Ascending aorta (tissue), 2 donors: ENCODE data around the gene TEC. TPM values are rescaled to one million over a fixed set of nuclear protein-coding genes. Genes with fewer than 3 reads are reported as not detected.
A peak's percentile ranks its signal among the peaks of the same experiment; 100 is the strongest.

ENCODE experiments used
- DNase-seq, 2 donors: peaks; one replicate each; pipeline ENCODE4 v3.0.0-alpha.2; 2019; ENCODE audit warnings: low spot score in 2 of 2
- H3K27ac ChIP-seq, 2 donors: fragments of 200-600 bp; sonication (generic); one replicate each; pipeline ENCODE4 v1.5.1; 2016 to 2017; ENCODE audit warnings: mild to moderate bottlenecking in 1 of 2
- H3K27me3 ChIP-seq: fragments of 200-600 bp; sonication (generic); one replicate; pipeline ENCODE4 v1.5.1; 2017
- H3K36me3 ChIP-seq, 2 donors: fragments of 200-600 bp; sonication (generic); one replicate each; pipeline ENCODE4 v1.5.1; 2016
- H3K4me1 ChIP-seq, 2 donors: fragments of 200-600 bp; sonication (generic); one replicate each; pipeline ENCODE4 v1.5.1; 2016 to 2017; ENCODE audit warnings: mild to moderate bottlenecking in 1 of 2
- H3K4me3 ChIP-seq, 2 donors: fragments of 200-600 bp; sonication (generic); one replicate each; pipeline ENCODE4 v1.5.1; 2016 to 2017; ENCODE audit warnings: mild to moderate bottlenecking in 1 of 2
- H3K9me3 ChIP-seq, 2 donors: fragments of 200-600 bp; sonication (generic); one replicate each; pipeline ENCODE4 v1.5.1; 2016
- intact Hi-C: fragments of 100-400 bp; cut with DNase I; formaldehyde crosslinking; loops from one replicate; pipeline ENCODE4 v1.15.1; 2023
- total RNA-seq: library from RNA; depleted of rRNA; stranded (reverse); fragments of >200 nt; gene quantifications from one replicate; pipeline ENCODE4 v1.1.0, GENCODE V29; 2016
- TF ChIP-seq, protein P1 (sequence below), 3 experiments: fragments of 200-600 bp in 2 of 3; fragments of 450-650 bp in 1 of 3; sonication (generic) in 2 of 3; IDR thresholded peaks; one replicate each; pipeline ENCODE4 v1.5.1; 2016 to 2019; ENCODE audit warnings: antibody characterized with exemption in 3 of 3, mild to moderate bottlenecking in 1 of 3, moderate library complexity in 1 of 3

Gene TEC
- total RNA-seq, 1 donor from 2014 or later, result 4.5 TPM

DNA sequence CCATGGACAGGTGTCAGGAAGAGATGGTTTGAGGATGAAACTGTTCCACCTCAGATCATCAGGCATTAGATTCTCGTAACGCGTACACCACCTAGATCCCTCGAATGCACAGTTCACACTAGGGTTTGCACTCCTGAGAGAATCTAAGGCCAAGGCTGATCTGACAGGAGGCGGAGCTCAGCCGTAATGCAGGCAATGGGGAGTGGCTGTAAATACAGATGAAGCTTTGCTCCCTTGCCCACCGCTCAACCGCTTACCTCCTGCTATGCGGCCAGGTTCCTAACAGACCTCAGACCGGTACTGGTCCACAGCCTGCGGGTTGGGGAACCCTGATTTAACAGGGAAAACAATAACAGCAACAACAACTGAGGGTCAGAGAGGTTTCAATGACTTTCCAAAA lies 2.0 kb upstream of the TEC start:
- no peaks in the 10 kb centered on the region for H3K27me3 ChIP-seq
- peaks cover 0 to 3% of the 10 kb centered on the region in 2 donors for H3K4me1 ChIP-seq
- H3K9me3 ChIP-seq, result no peaks in the 10 kb centered on the region
- intact Hi-C loops, result loop anchor here (5.0 kb wide), 1 partner anchor 359 kb away; the partner anchor contains the start of gene NFXL1
- H3K36me3 ChIP-seq, result no peaks in the 10 kb centered on the region
- TF ChIP-seq, protein P1, sequence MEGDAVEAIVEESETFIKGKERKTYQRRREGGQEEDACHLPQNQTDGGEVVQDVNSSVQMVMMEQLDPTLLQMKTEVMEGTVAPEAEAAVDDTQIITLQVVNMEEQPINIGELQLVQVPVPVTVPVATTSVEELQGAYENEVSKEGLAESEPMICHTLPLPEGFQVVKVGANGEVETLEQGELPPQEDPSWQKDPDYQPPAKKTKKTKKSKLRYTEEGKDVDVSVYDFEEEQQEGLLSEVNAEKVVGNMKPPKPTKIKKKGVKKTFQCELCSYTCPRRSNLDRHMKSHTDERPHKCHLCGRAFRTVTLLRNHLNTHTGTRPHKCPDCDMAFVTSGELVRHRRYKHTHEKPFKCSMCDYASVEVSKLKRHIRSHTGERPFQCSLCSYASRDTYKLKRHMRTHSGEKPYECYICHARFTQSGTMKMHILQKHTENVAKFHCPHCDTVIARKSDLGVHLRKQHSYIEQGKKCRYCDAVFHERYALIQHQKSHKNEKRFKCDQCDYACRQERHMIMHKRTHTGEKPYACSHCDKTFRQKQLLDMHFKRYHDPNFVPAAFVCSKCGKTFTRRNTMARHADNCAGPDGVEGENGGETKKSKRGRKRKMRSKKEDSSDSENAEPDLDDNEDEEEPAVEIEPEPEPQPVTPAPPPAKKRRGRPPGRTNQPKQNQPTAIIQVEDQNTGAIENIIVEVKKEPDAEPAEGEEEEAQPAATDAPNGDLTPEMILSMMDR (IDR thresholded peaks at IDR 0.05), result no peak
- DNase-seq, result no peak
- no peak overlapping the region for H3K27ac ChIP-seq
- H3K4me3 ChIP-seq, result no peak overlapping the region

DNA sequence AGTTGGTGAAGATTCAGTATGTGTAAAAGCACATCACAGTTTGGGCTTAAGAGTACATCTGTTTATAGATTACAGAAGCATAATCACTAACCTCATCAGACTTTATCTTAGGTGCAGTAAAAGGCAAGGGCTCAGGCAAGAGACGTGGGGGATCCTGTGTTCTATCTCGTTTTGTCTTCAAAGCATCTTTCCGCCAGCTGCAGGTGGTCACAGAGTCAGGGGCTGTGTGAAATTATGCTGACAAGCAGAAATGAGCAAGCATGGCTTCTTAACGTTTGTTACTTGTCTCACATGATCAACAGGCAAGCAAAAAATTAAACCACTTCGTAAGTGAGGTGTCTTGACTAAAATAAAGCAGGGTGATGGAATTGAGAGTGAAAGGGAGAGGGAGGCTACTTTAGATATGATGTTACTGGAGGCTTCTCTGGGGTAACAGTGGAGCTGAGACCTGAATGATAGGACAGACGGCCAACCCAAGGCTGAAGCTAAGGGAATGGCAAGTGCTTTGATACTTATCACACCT lies 1.4 kb upstream of the TEC start:
- peaks cover 0 to 3% of the 10 kb centered on the region in 2 donors for H3K4me1 ChIP-seq
- peak overlapping the region in 1 of 2 donors; percentile 80 for H3K27ac ChIP-seq
- TF ChIP-seq, protein P1 (IDR thresholded peaks at IDR 0.05), result no peak
- intact Hi-C loops, result loop anchor here (5.0 kb wide), 1 partner anchor 359 kb away; the partner anchor contains the start of gene NFXL1
- no peak overlapping the region for H3K4me3 ChIP-seq
- no peaks in the 10 kb centered on the region for H3K9me3 ChIP-seq
- no peak for DNase-seq
- no peaks in the 10 kb centered on the region for H3K36me3 ChIP-seq
- H3K27me3 ChIP-seq, result no peaks in the 10 kb centered on the region

DNA sequence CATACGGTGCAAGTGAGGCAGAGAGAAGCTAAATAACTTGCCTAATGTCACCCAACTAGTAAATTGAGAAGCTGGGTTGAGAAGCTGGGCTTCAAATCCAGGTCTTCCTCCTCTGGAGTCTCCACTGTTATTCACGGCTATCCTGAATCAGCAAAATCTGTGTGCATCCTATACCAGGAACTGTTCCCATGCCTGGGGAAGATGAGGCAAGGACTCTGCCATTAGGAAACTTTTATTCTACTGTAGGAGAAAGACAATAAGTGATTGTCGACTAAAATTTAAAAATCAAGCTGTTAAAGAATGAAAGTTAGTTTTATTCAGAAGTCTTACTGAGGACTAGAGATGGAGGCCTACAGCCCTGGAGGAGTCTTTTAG lies 872 bp upstream of the TEC start:
- H3K27ac ChIP-seq, result peak overlapping the region; percentile 75 to 80
- no peaks in the 10 kb centered on the region for H3K27me3 ChIP-seq
- intact Hi-C loops, result loop anchor here (5.0 kb wide), 1 partner anchor 358 kb away; the partner anchor contains the start of gene NFXL1
- peaks cover 0 to 3% of the 10 kb centered on the region in 2 donors for H3K4me1 ChIP-seq
- no peaks in the 10 kb centered on the region for H3K36me3 ChIP-seq
- H3K4me3 ChIP-seq, result peak overlapping the region; percentile 88 to 92
- DNase-seq, result no peak
- no peaks in the 10 kb centered on the region for H3K9me3 ChIP-seq
- TF ChIP-seq, protein P1 (IDR thresholded peaks at IDR 0.05), result no peak

DNA sequence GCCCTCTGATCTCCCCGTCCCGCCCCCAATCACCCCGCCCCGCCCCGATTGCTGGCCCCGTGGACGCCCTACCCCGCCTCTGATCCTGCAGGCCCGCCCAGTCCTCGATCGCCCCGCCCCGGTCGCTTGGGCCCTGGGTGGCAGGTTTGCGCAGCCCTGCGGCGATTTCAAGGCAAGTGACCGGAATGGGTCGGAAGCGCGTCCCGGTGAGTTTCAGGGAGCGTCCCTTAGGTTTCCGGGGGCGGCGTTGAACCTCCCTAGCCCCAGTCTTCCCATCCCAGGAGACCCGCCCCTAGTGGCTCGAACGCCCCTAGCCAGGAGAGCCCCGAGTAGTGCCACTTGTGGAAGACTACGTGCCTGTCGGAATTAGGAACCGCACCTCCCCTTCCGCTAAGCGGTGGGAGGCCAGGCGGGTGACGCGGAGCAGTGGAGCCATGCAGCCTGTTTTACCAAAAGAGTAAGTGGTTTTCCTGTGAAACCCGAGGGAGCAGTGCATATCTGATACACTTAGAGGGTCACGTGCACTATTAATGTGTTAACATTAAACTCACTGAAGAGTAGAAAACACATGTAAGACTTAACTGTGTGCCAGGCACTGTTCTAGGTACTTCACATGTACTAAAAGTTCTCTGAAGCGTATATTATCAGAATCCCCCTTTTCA lies 354 bp upstream of the TEC start:
- TF ChIP-seq, protein P1 (IDR thresholded peaks at IDR 0.05), result peak in 1 of 3 experiments; percentile 38
- Histone ChIP-seq H3K4me1 (peaks cover 0 to 3% of the 10 kb centered on the region in 2 donors), H3K27me3 (no peaks in the 10 kb centered on the region), H3K9me3 (no peaks in the 10 kb centered on the region), H3K27ac (peak overlapping the region; percentile 78 to 80), H3K36me3 (no peaks in the 10 kb centered on the region), H3K4me3 (peak overlapping the region; percentile 88 to 92)
- DNase-seq, result peak; percentile 69 to 96
- intact Hi-C loops, result loop anchor here (1.0 to 5.0 kb wide), 2 partner anchors 71 to 358 kb away; partner anchors contain the start of genes NFXL1 and SLAIN2

DNA sequence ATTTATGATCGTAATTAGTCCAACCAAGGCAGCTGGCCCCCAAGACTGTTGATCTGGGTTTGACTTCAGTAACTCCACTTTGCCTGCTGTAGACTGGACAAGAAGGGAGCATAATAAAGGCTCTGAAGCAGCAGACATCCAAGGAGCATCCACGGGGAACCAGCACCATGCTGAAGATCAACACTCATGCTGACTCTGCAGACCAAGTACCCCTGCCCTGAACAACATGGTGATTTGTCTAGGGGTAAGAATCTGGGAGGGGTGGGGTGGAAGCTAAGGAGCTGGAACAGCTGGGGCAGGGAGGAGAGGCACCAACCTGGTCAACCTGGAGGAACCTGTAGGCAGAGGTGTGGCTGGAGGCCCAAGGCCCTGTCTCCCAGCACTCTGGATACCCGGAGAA lies 2.1 kb downstream of the TEC start:
- Histone ChIP-seq H3K27ac (no peak overlapping the region), H3K4me1 (peaks cover 0 to 3% of the 10 kb centered on the region in 2 donors), H3K4me3 (no peak overlapping the region), H3K9me3 (no peaks in the 10 kb centered on the region), H3K36me3 (no peaks in the 10 kb centered on the region), H3K27me3 (no peaks in the 10 kb centered on the region)
- intact Hi-C loops, result no loop called here
- no peak for DNase-seq
- TF ChIP-seq, protein P1 (IDR thresholded peaks at IDR 0.05), result no peak
